HEK293T (cell line): ENCODE data around the gene PLGLB2.
"Not testable (repeated sequence)": the region's sequence is repeated elsewhere in the genome, so short reads cannot be mapped to it uniquely, and the experiment has no call there.

Experiments
- CTCF ChIA-PET: fragments of 350-600 bp; formaldehyde crosslinking; extraction: SDS; loops from one replicate; lab custom pipeline; 2021; ENCODE audit warnings: antibody characterized with exemption, inconsistent platforms; lab: Yijun Ruan, JAX
- POLR2A ChIA-PET: fragments of 350-600 bp; formaldehyde crosslinking; extraction: SDS; loops from one replicate; lab custom pipeline; 2020; ENCODE audit warnings: antibody characterized with exemption, inconsistent platforms; lab: Yijun Ruan, JAX
- DNase-seq: peaks from one replicate; pipeline ENCODE4 v3.0.0; 2012; ENCODE audit warnings: mixed read lengths; ENCODE audit errors: extremely low spot score

Gene PLGLB2

GRCh38 chr2:87747791-87748190, at the start of gene PLGLB2:
TSS of gene PLGLB2 (plus strand) at chr2:87748087. CDS start at chr2:87748154, 67 bp downstream.
- POLR2A ChIA-PET, CTCF ChIA-PET: not testable (repeated sequence)

GRCh38 chr2:87704572-87705323, 43.1 kb upstream of the PLGLB2 start:
- POLR2A ChIA-PET, DNase-seq, CTCF ChIA-PET: not testable (repeated sequence)

More at GRCh38 chr2:87747791-87748190, at the start of gene PLGLB2:
- not testable (repeated sequence) for DNase-seq

GRCh38 chr2:87708368-87708767, 39.5 kb upstream of the PLGLB2 start:
- CTCF ChIA-PET, POLR2A ChIA-PET, DNase-seq: not testable (repeated sequence)

- POLR2A ChIA-PET, DNase-seq, CTCF ChIA-PET: not testable (repeated sequence)
These were observed 19.8 kb upstream of the PLGLB2 start for GRCh38 chr2:87727940-87728599.

- CTCF ChIA-PET, DNase-seq, POLR2A ChIA-PET: not testable (repeated sequence)
These were observed 7.0 kb upstream of the PLGLB2 start for GRCh38 chr2:87740928-87741327.

GRCh38 chr2:87742393-87743108, 5.3 kb upstream of the PLGLB2 start:
- DNase-seq, CTCF ChIA-PET, POLR2A ChIA-PET: not testable (repeated sequence)

GRCh38 chr2:87743638-87744037, 4.2 kb upstream of the PLGLB2 start:
- CTCF ChIA-PET, POLR2A ChIA-PET, DNase-seq: not testable (repeated sequence)

GRCh38 chr2:87745353-87745951, 2.4 kb upstream of the PLGLB2 start:
- DNase-seq, CTCF ChIA-PET, POLR2A ChIA-PET: not testable (repeated sequence)

GRCh38 chr2:87748524-87748923, 637 bp downstream of the PLGLB2 start:
- CTCF ChIA-PET, DNase-seq, POLR2A ChIA-PET: not testable (repeated sequence)

- DNase-seq, POLR2A ChIA-PET, CTCF ChIA-PET: not testable (repeated sequence)
These were observed 2.7 kb downstream of the PLGLB2 start for GRCh38 chr2:87750560-87750959.

- DNase-seq, CTCF ChIA-PET, POLR2A ChIA-PET: not testable (repeated sequence)
These were observed 6.9 kb downstream of the PLGLB2 start for GRCh38 chr2:87754759-87755158.
